HG02870 (cell line): ENCODE data around the gene SEPTIN12.

Experiments
- ATAC-seq: cut with Tn5 transposase; IDR thresholded peaks from one replicate; pipeline ENCODE4 v1.9.1; 2021; ENCODE audit warnings: mild to moderate bottlenecking, moderate library complexity; ENCODE audit not compliant: unreplicated experiment

SEPTIN12 gene

GRCh38 chr16:4734063-4734729 is 53.9 kb downstream of the SEPTIN12 start, which contains the start of the genes ANKS3 and DNAAF8:
Gene ANKS3, minus strand, starts transcription at chr16:4734271. Its CDS starts 4,122 bp downstream, at chr16:4730149.
Gene DNAAF8, plus strand, starts transcription at chr16:4734537. Its CDS starts 1,978 bp downstream, at chr16:4736515.
- peak; percentile 73 for ATAC-seq

GRCh38 chr16:4733747-4734062 is 54.4 kb downstream of the SEPTIN12 start:
- peak; percentile 10 for ATAC-seq

GRCh38 chr16:4733211-4733742 is 54.9 kb downstream of the SEPTIN12 start:
- ATAC-seq: no peak

DNA sequence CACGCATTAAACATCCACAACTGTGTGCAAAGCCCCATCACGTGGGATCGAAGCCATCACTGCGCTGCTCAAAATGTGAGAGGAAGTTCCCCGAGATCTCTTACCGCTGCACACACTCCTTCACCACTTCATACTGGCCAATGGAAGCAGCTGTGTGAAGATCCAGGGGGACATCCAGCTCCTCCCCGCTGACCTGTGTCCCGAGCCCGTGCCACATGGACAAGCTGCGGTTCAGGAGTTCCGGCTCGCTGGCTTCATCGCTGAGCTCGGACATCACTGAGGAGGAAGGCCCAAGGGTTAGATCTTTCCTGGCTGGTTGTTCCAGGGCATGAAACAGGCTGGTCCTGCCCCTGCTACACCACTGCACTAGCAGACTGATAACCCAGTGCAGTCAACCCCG is 58.3 kb downstream of the SEPTIN12 start:
- no peak for ATAC-seq

DNA sequence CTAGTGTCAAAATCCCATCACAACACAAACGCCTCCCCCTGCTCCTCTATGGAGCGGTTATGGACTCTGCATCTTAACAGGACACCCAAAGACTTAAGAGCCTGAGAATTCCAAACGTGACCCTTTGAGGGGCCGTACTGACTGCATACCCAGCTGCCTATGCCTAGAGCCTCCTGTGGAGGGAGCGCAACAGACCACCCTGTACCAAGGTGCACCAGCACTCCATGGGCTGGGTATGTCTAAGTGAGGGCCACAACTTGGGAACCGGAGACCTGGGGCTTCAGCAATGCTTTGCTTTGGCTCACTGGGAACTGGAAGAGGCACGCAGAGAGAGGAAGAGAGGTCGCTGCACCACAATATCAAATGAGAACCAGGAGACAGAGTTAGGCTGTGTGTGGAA is 59.5 kb downstream of the SEPTIN12 start:
- no peak for ATAC-seq
